GM12891 (cell line): ENCODE results near the gene CCDC110.

Source experiments
- DNase-seq: peaks from one replicate; pipeline ENCODE4 v3.0.0; 2011; ENCODE audit warnings: low spot score; ENCODE audit not compliant: insufficient read length
- FAIRE-seq: peaks from 2 replicates; lab custom pipeline; 2011; peaks lifted over from hg19 to GRCh38; lab: Jason Lieb, UNC
- PAX5 ChIP-seq: IDR thresholded peaks from 2 replicates; pipeline ENCODE4 v1.6.1; 2011; ENCODE audit warnings: low read length, moderate library complexity, mild to moderate bottlenecking; ENCODE audit not compliant: insufficient read depth, severe bottlenecking
- POLR2A ChIP-seq: IDR thresholded peaks from 2 replicates; pipeline ENCODE4 v1.6.1; 2011; ENCODE audit warnings: low read depth, low read length, control low read depth
- POLR2AphosphoS5 ChIP-seq: IDR thresholded peaks from 2 replicates; pipeline ENCODE4 v1.6.1; 2011; ENCODE audit warnings: low read depth, low read length, control low read depth
- POU2F2 ChIP-seq: IDR thresholded peaks from 2 replicates; pipeline ENCODE4 v1.6.1; 2011; ENCODE audit warnings: low read depth, mild to moderate bottlenecking, control low read depth, low read length, moderate library complexity
- SPI1 ChIP-seq: IDR thresholded peaks from 2 replicates; pipeline ENCODE4 v1.6.1; 2011; ENCODE audit warnings: low read depth, low read length, control low read depth
- TAF1 ChIP-seq: IDR thresholded peaks from 2 replicates; pipeline ENCODE4 v1.6.1; 2011; ENCODE audit warnings: low read depth, low read length, control low read depth

The CCDC110 gene

DNA sequence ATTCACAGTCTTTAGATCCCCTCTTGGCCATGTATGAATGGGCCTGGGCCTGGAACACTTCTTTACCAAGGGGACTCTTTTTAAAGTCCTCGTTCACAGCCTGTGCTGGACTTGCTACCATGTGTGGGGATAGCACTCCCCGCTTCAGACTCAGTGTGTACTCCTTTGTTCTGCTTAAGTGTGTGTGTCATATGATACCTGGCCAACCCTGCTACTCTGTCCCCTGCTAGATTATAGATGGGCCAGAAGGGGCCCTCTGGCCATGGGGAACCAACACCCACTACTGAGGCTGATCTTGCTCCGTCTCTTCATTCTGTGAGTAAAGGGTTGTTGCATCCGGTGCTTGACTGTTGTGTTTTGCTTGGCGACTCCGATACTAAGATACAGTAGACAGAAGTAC, 8.0 kb downstream of the CCDC110 start:
- TF ChIP-seq SPI1: no peak
- no peak for DNase-seq
- no peak for FAIRE-seq

GRCh38 chr4:185461565-185461964, 10.0 kb downstream of the CCDC110 start:
- DNase-seq: no peak
- TF ChIP-seq PAX5: no peak
- no peak for TF ChIP-seq POU2F2
- no peak for TF ChIP-seq POLR2AphosphoS5
- TF ChIP-seq SPI1: no peak
- no peak for FAIRE-seq

DNA sequence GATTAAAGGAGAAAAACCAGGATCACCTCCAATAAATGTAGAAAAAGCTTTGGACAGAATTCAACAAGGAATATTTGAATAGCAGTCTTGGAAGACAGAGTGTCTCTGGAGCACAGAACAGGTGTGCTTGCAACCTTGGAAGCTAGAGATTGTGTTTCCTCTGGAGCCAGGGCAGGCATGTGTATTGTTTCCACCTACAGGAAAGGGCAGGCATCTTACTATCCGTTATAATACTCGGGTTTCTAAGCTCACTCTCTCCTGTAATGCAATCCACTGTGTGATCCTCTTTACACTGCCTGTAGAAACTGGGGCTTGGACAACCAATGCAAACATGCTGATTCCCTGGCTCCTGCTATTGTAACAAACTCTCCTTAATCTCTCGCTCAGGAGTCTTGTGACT, 14.4 kb downstream of the CCDC110 start:
- FAIRE-seq (peak; percentile 50), DNase-seq (no peak)
- no peak for TF ChIP-seq PAX5

GRCh38 chr4:185456131-185456530, 15.4 kb downstream of the CCDC110 start:
- no peak for FAIRE-seq
- no peak for DNase-seq
- no peak for TF ChIP-seq POLR2A
- TF ChIP-seq TAF1: no peak
- TF ChIP-seq POLR2AphosphoS5: no peak
- TF ChIP-seq POU2F2: no peak
- no peak for TF ChIP-seq PAX5
- no peak for TF ChIP-seq SPI1

GRCh38 chr4:185445209-185445608, 26.3 kb downstream of the CCDC110 start:
- FAIRE-seq: no peak
- TF ChIP-seq POLR2AphosphoS5: no peak
- TF ChIP-seq TAF1: no peak
- no peak for DNase-seq

DNA sequence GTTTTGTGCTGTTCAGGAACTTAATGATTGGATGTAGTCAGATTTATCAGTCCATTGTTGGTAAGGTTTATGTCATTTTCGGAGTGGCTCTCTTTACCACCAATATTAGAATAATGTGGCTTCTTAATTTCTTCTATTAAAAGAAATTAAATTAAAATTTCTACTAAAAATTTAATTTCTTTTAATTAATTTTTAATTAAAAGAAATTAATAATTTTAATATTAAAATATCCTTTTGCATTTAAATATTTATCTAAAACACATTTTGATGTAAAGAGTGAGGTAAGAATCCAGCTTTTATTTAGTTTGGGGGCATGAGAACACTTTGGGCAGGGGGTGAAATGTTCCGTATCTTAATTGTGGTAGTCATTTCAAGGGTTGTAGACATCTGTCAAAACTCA, 30.1 kb downstream of the CCDC110 start:
- DNase-seq: no peak
- no peak for FAIRE-seq
- no peak for TF ChIP-seq SPI1
- no peak for TF ChIP-seq TAF1
- TF ChIP-seq POLR2A: no peak
- TF ChIP-seq PAX5: no peak
- TF ChIP-seq POLR2AphosphoS5: no peak
- TF ChIP-seq POU2F2: no peak

GRCh38 chr4:185437809-185438208, 33.7 kb downstream of the CCDC110 start:
- no peak for TF ChIP-seq POLR2A
- TF ChIP-seq SPI1: no peak
- TF ChIP-seq POLR2AphosphoS5: no peak
- TF ChIP-seq TAF1: no peak
- no peak for TF ChIP-seq POU2F2
- TF ChIP-seq PAX5: no peak
- DNase-seq (no peak), FAIRE-seq (no peak)

GRCh38 chr4:185435466-185435865, 36.1 kb downstream of the CCDC110 start:
- no peak for FAIRE-seq

GRCh38 chr4:185429660-185430059, 41.9 kb downstream of the CCDC110 start:
- no peak for FAIRE-seq
- no peak for DNase-seq
- TF ChIP-seq PAX5 (no peak), POU2F2 (no peak), TAF1 (no peak), SPI1 (no peak), POLR2A (no peak), POLR2AphosphoS5 (no peak)

More at GRCh38 chr4:185435466-185435865, 36.1 kb downstream of the CCDC110 start:
- no peak for TF ChIP-seq POLR2A
- TF ChIP-seq POLR2AphosphoS5: no peak
- TF ChIP-seq PAX5: no peak
- TF ChIP-seq SPI1: no peak
- TF ChIP-seq POU2F2: no peak
- TF ChIP-seq TAF1: no peak
- DNase-seq: no peak

DNA sequence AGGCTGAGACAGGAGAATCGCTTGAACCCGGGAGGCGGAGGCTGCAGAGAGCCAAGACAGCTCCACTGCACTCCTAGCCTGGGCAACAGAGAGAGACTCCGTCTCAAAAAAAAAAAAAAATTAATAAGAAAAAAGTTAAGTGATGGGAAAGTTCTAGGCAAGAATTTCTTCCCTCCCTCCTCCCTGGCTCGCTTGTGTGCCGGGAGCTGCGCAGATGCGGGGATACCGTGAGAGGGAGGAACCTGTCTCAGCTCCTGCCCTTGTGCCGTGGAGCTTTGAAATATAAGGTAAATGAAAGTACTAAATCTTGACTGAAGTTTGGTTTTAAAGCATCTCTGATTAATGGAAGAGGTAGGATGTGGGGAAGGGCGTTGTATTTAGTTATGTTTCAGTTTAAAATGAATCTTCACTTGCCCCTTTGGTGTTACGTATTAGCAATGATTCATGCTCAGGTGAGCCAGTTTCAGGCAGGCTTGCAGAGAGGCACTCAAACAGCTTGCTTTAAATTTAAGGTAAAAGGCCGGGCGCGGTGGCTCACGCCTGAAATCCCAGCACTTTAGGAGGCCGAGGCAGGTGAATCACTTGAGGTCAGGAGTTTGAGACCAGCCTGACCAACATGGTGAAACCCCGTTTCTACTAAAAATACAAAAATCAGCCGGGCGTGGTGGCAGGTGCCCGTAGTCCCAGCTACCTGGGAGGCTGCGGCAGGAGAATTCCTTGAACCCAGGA, 44.4 kb downstream of the CCDC110 start:
- DNase-seq: no peak
- no peak for FAIRE-seq
- TF ChIP-seq SPI1 (no peak), POU2F2 (no peak), POLR2AphosphoS5 (no peak), TAF1 (no peak), PAX5 (no peak), POLR2A (no peak)

GRCh38 chr4:185425647-185426352, 45.7 kb downstream of the CCDC110 start, which contains the start of gene UFSP2:
Gene UFSP2, minus strand, starts transcription at chr4:185425964. Its CDS starts 96 bp downstream, at chr4:185425868.
- peak; percentile 100 for FAIRE-seq
- TF ChIP-seq POLR2A (peak; percentile 63), POLR2AphosphoS5 (no peak), POU2F2 (0 out of 2 replicates have a peak, but pooled peaks have one; percentile 48), PAX5 (no peak), TAF1 (peak; percentile 74; the same call in 1 of the 2 replicates)
- DNase-seq: peak; percentile 76
